IgD-negative memory B cell (primary cell): ENCODE data around the gene SCAI. TPM values are rescaled to one million over a fixed set of nuclear protein-coding genes. Genes with fewer than 3 reads are reported as not detected.
A peak's percentile ranks its signal among the peaks of the same experiment; 100 is the strongest.
"Not testable (repeated sequence)": the region's sequence is repeated elsewhere in the genome, so short reads cannot be mapped to it uniquely, and the experiment has no call there.

Source experiments
- H3K27ac Mint-ChIP-seq, 3 donors: one replicate each; pipeline ENCODE4 v1.8.0; 2020 to 2022; ENCODE audit warnings: mild to moderate bottlenecking in 3 of 3, mixed read lengths in 3 of 3, moderate library complexity in 1 of 3
- H3K27me3 Mint-ChIP-seq: one replicate; pipeline ENCODE4 v1.8.0; 2021; ENCODE audit warnings: mixed read lengths
- H3K36me3 Mint-ChIP-seq: one replicate; pipeline ENCODE4 v1.8.0; 2020; ENCODE audit warnings: mild to moderate bottlenecking, mixed read lengths
- H3K4me1 Mint-ChIP-seq, 3 donors: one replicate each; pipeline ENCODE4 v1.8.0; 2020 to 2022; ENCODE audit warnings: mixed read lengths in 3 of 3, mild to moderate bottlenecking in 1 of 3
- H3K4me3 Mint-ChIP-seq, 4 donors: one replicate each; pipeline ENCODE4 v1.8.0; 2020 to 2022; ENCODE audit warnings: mild to moderate bottlenecking in 4 of 4, mixed read lengths in 4 of 4, moderate library complexity in 3 of 4
- H3K9me3 Mint-ChIP-seq, 3 donors: one replicate each; pipeline ENCODE4 v1.8.0; 2020 to 2021; ENCODE audit warnings: mixed read lengths in 3 of 3, mild to moderate bottlenecking in 1 of 3
- polyA plus RNA-seq: library from polyadenylated mRNA; unstranded; fragments of 300-500 nt; fragmentation: Illumina TruSeq; gene quantifications from one replicate; pipeline ENCODE4 v1.2.3, GENCODE V29; 2021

Gene SCAI
- polyA plus RNA-seq, 1 donor from 2014 or later = 4.9 TPM

DNA sequence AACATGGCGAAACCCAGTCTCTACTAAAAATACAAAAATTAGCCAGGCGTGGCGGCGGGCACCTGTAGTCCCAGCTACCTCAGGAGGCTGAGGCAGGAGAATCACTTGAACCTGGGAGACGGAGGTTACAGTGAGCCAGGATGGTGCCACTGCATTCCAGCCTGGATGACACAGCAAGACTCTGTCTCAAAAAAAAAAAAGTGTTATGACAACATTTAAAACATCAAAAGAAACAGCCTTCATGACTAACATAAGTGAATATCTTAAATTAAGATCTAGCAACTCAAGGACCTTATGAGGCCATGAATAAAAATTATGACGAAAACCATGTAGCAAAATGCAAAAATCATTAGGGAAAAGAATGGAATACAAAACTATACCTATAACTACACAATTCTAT is 19.6 kb upstream of the SCAI start:
- not testable (repeated sequence) for H3K27me3 Mint-ChIP-seq, H3K36me3 Mint-ChIP-seq, H3K27ac Mint-ChIP-seq

DNA sequence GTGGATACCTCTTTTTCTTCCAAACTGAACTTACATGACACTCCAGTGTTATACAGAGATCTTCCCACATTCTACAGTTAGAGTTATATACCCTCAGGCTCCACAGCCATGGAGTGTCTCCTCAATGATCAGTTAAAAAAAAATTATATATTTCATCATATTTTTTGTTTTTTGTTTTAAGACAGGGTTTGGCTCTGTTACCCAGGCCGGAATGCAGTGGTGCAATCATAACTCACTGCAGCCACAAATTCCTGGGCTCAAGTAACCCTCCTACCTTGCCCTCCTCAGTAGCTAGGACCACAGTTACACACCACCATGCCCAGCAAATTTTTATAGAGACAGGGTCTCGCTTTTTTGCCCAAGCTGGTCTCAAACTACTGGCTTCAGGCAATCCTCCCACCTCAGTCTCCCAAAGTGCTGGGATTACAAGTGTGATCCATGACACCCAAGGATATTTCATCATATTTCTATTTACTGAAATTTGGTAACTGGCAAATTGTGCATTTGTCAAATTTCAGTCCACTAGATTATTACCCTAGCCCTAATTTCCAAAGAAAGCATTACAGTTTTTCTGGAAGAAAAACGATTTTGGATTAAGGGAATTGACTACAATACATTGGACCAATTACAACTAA is 18.1 kb upstream of the SCAI start:
- Mint-ChIP-seq H3K9me3 (no peaks in the 10 kb centered on the region), H3K4me3 (no peak overlapping the region), H3K27ac (peak overlapping the region in 1 of 3 donors; percentile 63), H3K36me3 (no peaks in the 10 kb centered on the region), H3K4me1 (no peaks in the 10 kb centered on the region), H3K27me3 (no peaks in the 10 kb centered on the region)

More for the DNA sequence above, 19.6 kb upstream of the SCAI start:
- not testable (repeated sequence) for H3K9me3 Mint-ChIP-seq, H3K4me3 Mint-ChIP-seq, H3K4me1 Mint-ChIP-seq

DNA sequence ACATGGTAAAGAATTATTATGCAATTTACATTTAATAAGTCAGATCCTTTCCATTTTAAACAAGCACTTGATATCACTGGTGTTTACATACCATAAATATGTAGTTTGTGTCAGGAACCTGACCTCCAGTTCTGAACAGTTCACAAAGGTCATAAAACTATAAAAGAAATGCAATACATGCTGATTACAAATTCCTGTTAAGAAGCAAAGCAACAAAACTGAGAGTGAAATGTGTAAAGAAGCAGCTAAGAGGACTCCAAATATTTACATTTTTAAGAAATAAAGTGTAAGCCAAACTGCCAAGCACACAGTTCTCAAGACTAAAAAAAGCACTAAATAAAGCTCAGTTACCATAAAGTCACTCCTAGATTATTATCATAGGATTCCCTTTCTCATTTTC is 17.4 kb upstream of the SCAI start:
- Mint-ChIP-seq H3K27me3 (no peaks in the 10 kb centered on the region), H3K4me1 (no peaks in the 10 kb centered on the region), H3K4me3 (no peak overlapping the region), H3K27ac (peak overlapping the region in 1 of 3 donors; percentile 9), H3K36me3 (no peaks in the 10 kb centered on the region), H3K9me3 (no peaks in the 10 kb centered on the region)

DNA sequence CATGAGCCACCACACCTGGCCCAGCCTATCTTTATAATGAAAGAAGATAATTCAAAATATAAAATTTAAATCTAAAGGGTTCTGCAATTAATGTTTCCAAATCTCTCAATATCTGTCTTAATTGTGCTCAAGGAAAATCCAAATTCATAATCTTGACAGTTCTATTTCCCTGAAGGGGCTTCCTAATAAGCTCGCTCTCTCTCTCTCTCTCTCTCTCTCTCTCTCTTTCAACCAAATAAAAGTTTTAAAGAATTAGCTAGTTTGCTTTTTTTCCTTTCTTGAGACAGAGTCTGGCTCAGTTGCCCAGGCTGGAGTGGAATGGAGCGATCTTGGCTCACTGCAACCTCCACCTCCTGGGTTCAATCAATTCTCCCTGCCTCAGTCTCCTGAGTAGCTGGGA is 13.2 kb upstream of the SCAI start:
- no peaks in the 10 kb centered on the region for H3K9me3 Mint-ChIP-seq
- no peaks in the 10 kb centered on the region for H3K4me1 Mint-ChIP-seq
- H3K27me3 Mint-ChIP-seq = no peaks in the 10 kb centered on the region
- H3K36me3 Mint-ChIP-seq = peaks cover 2% of the 10 kb centered on the region
- H3K27ac Mint-ChIP-seq = no peak overlapping the region
- no peak overlapping the region for H3K4me3 Mint-ChIP-seq

GRCh38 chr9:125153712-125154367 is 10.5 kb upstream of the SCAI start:
- no peaks in the 10 kb centered on the region for H3K27me3 Mint-ChIP-seq
- H3K4me3 Mint-ChIP-seq = no peak overlapping the region
- peaks cover 0 to 2% (median 0%) of the 10 kb centered on the region in 3 donors for H3K9me3 Mint-ChIP-seq
- H3K4me1 Mint-ChIP-seq = no peaks in the 10 kb centered on the region
- H3K27ac Mint-ChIP-seq = no peak overlapping the region
- H3K36me3 Mint-ChIP-seq = peaks cover 2% of the 10 kb centered on the region

- Mint-ChIP-seq H3K4me1 (peaks cover 0 to 2% (median 2%) of the 10 kb centered on the region in 3 donors), H3K27ac (no peak overlapping the region), H3K36me3 (peaks cover 2% of the 10 kb centered on the region), H3K4me3 (no peak overlapping the region), H3K9me3 (peaks cover 0 to 2% (median 0%) of the 10 kb centered on the region in 3 donors), H3K27me3 (no peaks in the 10 kb centered on the region)
Measured at GRCh38 chr9:125151730-125152129, 8.4 kb upstream of the SCAI start.

- Mint-ChIP-seq H3K36me3 (peaks cover 2% of the 10 kb centered on the region), H3K4me1 (peaks cover 0 to 7% (median 7%) of the 10 kb centered on the region in 3 donors), H3K27ac (no peak overlapping the region), H3K9me3 (peaks cover 0 to 2% (median 0%) of the 10 kb centered on the region in 3 donors), H3K27me3 (no peaks in the 10 kb centered on the region), H3K4me3 (no peak overlapping the region)
Measured at GRCh38 chr9:125150349-125151245, 7.3 kb upstream of the SCAI start.

- Mint-ChIP-seq H3K27ac (peak overlapping the region in 1 of 3 donors; percentile 11), H3K4me3 (no peak overlapping the region), H3K9me3 (peaks cover 0 to 2% (median 0%) of the 10 kb centered on the region in 3 donors)
Measured at GRCh38 chr9:125147401-125147951, 4.1 kb upstream of the SCAI start.

GRCh38 chr9:125146247-125146646 is 2.9 kb upstream of the SCAI start:
- Mint-ChIP-seq H3K27me3 (no peaks in the 10 kb centered on the region), H3K27ac (peak overlapping the region in 2 of 3 donors; percentile 24 to 51), H3K9me3 (peaks cover 0 to 2% (median 0%) of the 10 kb centered on the region in 3 donors), H3K4me3 (peak overlapping the region in 1 of 4 donors; percentile 52), H3K36me3 (no peaks in the 10 kb centered on the region), H3K4me1 (peaks cover 5 to 21% (median 21%) of the 10 kb centered on the region in 3 donors)

More at GRCh38 chr9:125147401-125147951, 4.1 kb upstream of the SCAI start:
- Mint-ChIP-seq H3K4me1 (peaks cover 5 to 16% (median 14%) of the 10 kb centered on the region in 3 donors), H3K36me3 (no peaks in the 10 kb centered on the region), H3K27me3 (no peaks in the 10 kb centered on the region)

DNA sequence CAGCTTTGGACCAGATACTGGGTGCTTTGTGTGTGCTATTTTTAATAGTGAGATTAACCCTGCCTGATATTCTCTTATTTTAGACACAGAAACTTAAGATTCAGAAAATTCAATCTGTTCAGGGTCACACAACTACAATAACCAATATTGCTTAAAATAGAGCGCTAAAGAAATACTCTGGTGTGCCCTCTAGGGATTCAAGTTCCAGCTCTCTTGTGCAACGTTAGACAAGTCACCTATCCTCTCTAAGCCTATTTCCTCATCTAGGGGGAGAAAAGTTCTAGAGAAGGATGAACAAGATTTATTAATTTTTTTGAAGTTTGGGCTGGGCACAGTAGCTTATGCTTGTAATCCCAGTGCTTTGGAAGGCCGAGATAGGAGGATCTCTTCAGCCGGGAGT is 2.1 kb upstream of the SCAI start:
- Mint-ChIP-seq H3K4me3 (no peak overlapping the region), H3K9me3 (no peaks in the 10 kb centered on the region), H3K27ac (no peak overlapping the region), H3K4me1 (peaks cover 5 to 21% (median 21%) of the 10 kb centered on the region in 3 donors), H3K27me3 (no peaks in the 10 kb centered on the region), H3K36me3 (no peaks in the 10 kb centered on the region)

GRCh38 chr9:125142560-125143376 is 560 bp downstream of the SCAI start:
- Mint-ChIP-seq H3K9me3 (no peaks in the 10 kb centered on the region), H3K4me1 (peaks cover 11 to 26% (median 22%) of the 10 kb centered on the region in 3 donors), H3K27me3 (no peaks in the 10 kb centered on the region), H3K27ac (peak overlapping the region in 2 of 3 donors; percentile 7 to 89), H3K36me3 (no peaks in the 10 kb centered on the region), H3K4me3 (peak overlapping the region; percentile 89 to 99 (median 95))

GRCh38 chr9:125141751-125142150 is 1.6 kb downstream of the SCAI start:
- H3K27me3 Mint-ChIP-seq = no peaks in the 10 kb centered on the region

DNA sequence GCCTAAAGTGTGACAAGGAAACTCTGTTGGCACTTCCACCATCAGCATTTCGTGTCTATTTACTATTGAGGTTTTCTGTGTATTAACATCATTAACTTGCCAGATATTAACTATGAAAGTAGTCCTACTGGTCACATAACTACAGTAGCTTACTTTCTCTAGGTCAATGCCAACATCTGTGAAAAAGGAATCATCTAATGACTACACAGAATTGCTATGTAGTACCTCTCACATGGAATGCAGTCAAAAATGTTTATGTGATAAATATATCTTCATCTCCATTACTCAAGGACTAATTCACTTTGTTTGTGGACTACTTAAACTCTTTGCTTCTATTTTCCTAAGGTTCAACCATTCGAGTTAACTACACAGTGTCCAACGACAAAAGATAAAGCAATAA is 2.1 kb downstream of the SCAI start:
- H3K4me1 Mint-ChIP-seq = peaks cover 11 to 22% (median 18%) of the 10 kb centered on the region in 3 donors
- no peaks in the 10 kb centered on the region for H3K27me3 Mint-ChIP-seq
- peak overlapping the region in 1 of 4 donors; percentile 91 for H3K4me3 Mint-ChIP-seq
- H3K9me3 Mint-ChIP-seq = no peaks in the 10 kb centered on the region
- H3K36me3 Mint-ChIP-seq = no peaks in the 10 kb centered on the region
- no peak overlapping the region for H3K27ac Mint-ChIP-seq

More at GRCh38 chr9:125141751-125142150, 1.6 kb downstream of the SCAI start:
- Mint-ChIP-seq H3K36me3 (no peaks in the 10 kb centered on the region), H3K27ac (no peak overlapping the region), H3K9me3 (no peaks in the 10 kb centered on the region), H3K4me3 (peak overlapping the region; percentile 89 to 99 (median 95)), H3K4me1 (peaks cover 11 to 23% (median 20%) of the 10 kb centered on the region in 3 donors)

- H3K27ac Mint-ChIP-seq = no peak overlapping the region
- no peaks in the 10 kb centered on the region for H3K9me3 Mint-ChIP-seq
- peaks cover 11 to 18% (median 15%) of the 10 kb centered on the region in 3 donors for H3K4me1 Mint-ChIP-seq
- H3K4me3 Mint-ChIP-seq = no peak overlapping the region
- H3K36me3 Mint-ChIP-seq = no peaks in the 10 kb centered on the region
- H3K27me3 Mint-ChIP-seq = no peaks in the 10 kb centered on the region
Measured at GRCh38 chr9:125140576-125140975, 2.8 kb downstream of the SCAI start.
